AG04450 (cell line): ENCODE measurements around the gene NFIC. TPM values are rescaled to one million over a fixed set of nuclear protein-coding genes. Genes with fewer than 3 reads are reported as not detected.

Source experiments
- CTCF ChIA-PET: fragments of 300-600, 350-600 bp; formaldehyde crosslinking; extraction: SDS; loops from one replicate; lab custom pipeline; 2022; ENCODE audit warnings: antibody characterized with exemption, inconsistent platforms; lab: Charles Lee
- POLR2A ChIA-PET: fragments of 350-600 bp; formaldehyde crosslinking; extraction: SDS; loops from one replicate; lab custom pipeline; 2021; ENCODE audit warnings: antibody characterized with exemption, inconsistent platforms; lab: Yijun Ruan, JAX
- DNase-seq: peaks from one replicate; pipeline ENCODE4 v3.0.0-alpha.2; 2011; ENCODE audit warnings: low read depth, low spot score
- H3K27ac ChIP-seq: one replicate; pipeline ENCODE4 v1.5.1; 2012; ENCODE audit warnings: low read depth, low read length, control low read depth
- H3K27me3 ChIP-seq: one replicate; pipeline ENCODE4 v1.6.0; 2012; ENCODE audit warnings: low read length; ENCODE audit not compliant: control insufficient read depth, insufficient read depth
- H3K4me3 ChIP-seq: 2 replicates; pipeline ENCODE4 v1.5.1; 2011; ENCODE audit warnings: mild to moderate bottlenecking, low read depth, low read length, control low read depth
- H3K9me3 ChIP-seq: 2 replicates; pipeline ENCODE4 v1.5.1; 2012; ENCODE audit warnings: low read length; ENCODE audit not compliant: control insufficient read depth, insufficient read depth
- CTCF ChIP-seq: IDR thresholded peaks from 2 replicates; pipeline ENCODE4 v1.5.1; 2011; ENCODE audit warnings: low read depth, low read length, control low read depth, inconsistent platforms
- polyA plus RNA-seq: library from polyadenylated mRNA; depleted of rRNA; stranded (reverse); fragments of >200 nt; gene quantifications from 2 replicates; pipeline ENCODE4 v1.2.3, GENCODE V29; 2011

NFIC gene
- polyA plus RNA-seq, 1 experiment, result 3.9 TPM

- POLR2A ChIA-PET, result no interaction called here
- TF ChIP-seq CTCF, result no peak
Observed at GRCh38 chr19:3356805-3357204, 9.6 kb upstream of the NFIC start.

GRCh38 chr19:3357271-3357991 is 9.0 kb upstream of the NFIC start:
- CTCF ChIA-PET, result no interaction called here
- no peak for DNase-seq
- Histone ChIP-seq H3K4me3 (no peak overlapping the region), H3K27me3 (peaks cover 2% of the 10 kb centered on the region), H3K27ac (no peak overlapping the region), H3K9me3 (peaks cover 5% of the 10 kb centered on the region)
- POLR2A ChIA-PET, result no interaction called here
- TF ChIP-seq CTCF, result no peak

More at GRCh38 chr19:3356805-3357204, 9.6 kb upstream of the NFIC start:
- CTCF ChIA-PET, result no interaction called here
- Histone ChIP-seq H3K27ac (no peak overlapping the region), H3K27me3 (peaks cover 2% of the 10 kb centered on the region), H3K9me3 (peaks cover 5% of the 10 kb centered on the region), H3K4me3 (no peak overlapping the region)
- DNase-seq, result no peak

- POLR2A ChIA-PET, result no interaction called here
- H3K4me3 ChIP-seq, result no peak overlapping the region
- CTCF ChIA-PET, result no interaction called here
- peaks cover 2% of the 10 kb centered on the region for H3K27me3 ChIP-seq
- DNase-seq, result no peak
- TF ChIP-seq CTCF, result no peak
- peaks cover 5% of the 10 kb centered on the region for H3K9me3 ChIP-seq
- H3K27ac ChIP-seq, result no peak overlapping the region
Observed at GRCh38 chr19:3357992-3358688, 8.2 kb upstream of the NFIC start.

- ChIA-PET POLR2A (no interaction called here), CTCF (no interaction called here)
- no peak for TF ChIP-seq CTCF
- peaks cover 2% of the 10 kb centered on the region for H3K27me3 ChIP-seq
- H3K9me3 ChIP-seq, result peaks cover 5% of the 10 kb centered on the region
- peak overlapping the region; percentile 71 for H3K4me3 ChIP-seq
- H3K27ac ChIP-seq, result no peak overlapping the region
- DNase-seq, result no peak
Observed at GRCh38 chr19:3358689-3359014, 7.7 kb upstream of the NFIC start.
